Measurements from ENCODE around the gene MBIP. TPM values are rescaled to one million over a fixed set of nuclear protein-coding genes. Genes with fewer than 3 reads are reported as not detected.

Gene MBIP
- total RNA-seq, 4 donors from 2014 or later = 17.2 to 35.8 (median 21.0) TPM

GRCh38 chr14:36304895-36305294, 15.5 kb downstream of the MBIP start:
- H3K4me3 ChIP-seq (ENCODE audit: low read depth, poor library complexity, severe bottlenecking) = no peak overlapping the region
- intact Hi-C loops (cut with DNase I; ENCODE audit: low total_unique reads) = no loop called here
- DNase-seq (ENCODE audit: low spot score in 2 of 2) = no peak
- no peak for TF ChIP-seq CTCF (IDR thresholded peaks at IDR 0.05)
- TF ChIP-seq POLR2A (IDR thresholded peaks at IDR 0.05) = no peak

GRCh38 chr14:36303960-36304359, 16.5 kb downstream of the MBIP start:
- TF ChIP-seq CTCF (IDR thresholded peaks at IDR 0.05) (no peak), POLR2A (IDR thresholded peaks at IDR 0.05) (no peak)
- DNase-seq (ENCODE audit: low spot score in 2 of 2) = no peak
- intact Hi-C loops (cut with DNase I; ENCODE audit: low total_unique reads) = no loop called here
- no peak overlapping the region for H3K4me3 ChIP-seq (ENCODE audit: low read depth, poor library complexity, severe bottlenecking)
- WGBS, 2 donors = 69 to 82% methylated on average over 4 of the region's 4 CpGs

GRCh38 chr14:36302823-36303222, 17.6 kb downstream of the MBIP start:
- no peak for DNase-seq (ENCODE audit: low spot score in 2 of 2)
- intact Hi-C loops (cut with DNase I; ENCODE audit: low total_unique reads) = no loop called here
- WGBS, 2 donors = 93 to 95% methylated on average over 2 of the region's 2 CpGs
- no peak overlapping the region for H3K4me3 ChIP-seq (ENCODE audit: low read depth, poor library complexity, severe bottlenecking)
- no peak for TF ChIP-seq POLR2A (IDR thresholded peaks at IDR 0.05)
- TF ChIP-seq CTCF (IDR thresholded peaks at IDR 0.05) = no peak

- no peak for DNase-seq (ENCODE audit: low spot score in 2 of 2)
- intact Hi-C loops (cut with DNase I; ENCODE audit: low total_unique reads) = no loop called here
- no peak overlapping the region for H3K4me3 ChIP-seq (ENCODE audit: low read depth, poor library complexity, severe bottlenecking)
- WGBS, 2 donors = 91 to 96% methylated on average over 3 of the region's 3 CpGs
- TF ChIP-seq POLR2A (IDR thresholded peaks at IDR 0.05) (no peak), CTCF (IDR thresholded peaks at IDR 0.05) (no peak)
Observed at GRCh38 chr14:36301159-36301558, 19.3 kb downstream of the MBIP start.

- no peak overlapping the region for H3K4me3 ChIP-seq (ENCODE audit: low read depth, poor library complexity, severe bottlenecking)
- DNase-seq (ENCODE audit: low spot score in 2 of 2) = no peak
- intact Hi-C loops (cut with DNase I; ENCODE audit: low total_unique reads) = no loop called here
- TF ChIP-seq CTCF (IDR thresholded peaks at IDR 0.05) = no peak
- TF ChIP-seq POLR2A (IDR thresholded peaks at IDR 0.05) = no peak
Observed at GRCh38 chr14:36300337-36300736, 20.1 kb downstream of the MBIP start.
